ENCODE measurements around the gene MARVELD3.
"Not testable (repeated sequence)": the region's sequence is repeated elsewhere in the genome, so short reads cannot be mapped to it uniquely, and the experiment has no call there.

Gene MARVELD3

GRCh38 chr16:71626018-71626857, at the start of gene MARVELD3:
Gene MARVELD3, plus strand, starts transcription at chr16:71626184. Its CDS starts 46 bp downstream, at chr16:71626230.
- DNase-seq (ENCODE audit: low read depth, low spot score), result no peak

GRCh38 chr16:71576971-71577370, 49.0 kb upstream of the MARVELD3 start, which contains the start of gene TAT:
Gene TAT, minus strand, starts transcription at chr16:71577092. Its CDS starts 677 bp downstream, at chr16:71576415.
- no peak for DNase-seq (ENCODE audit: low read depth, low spot score)

GRCh38 chr16:71582553-71582848, 43.5 kb upstream of the MARVELD3 start:
- not testable (repeated sequence) for DNase-seq (ENCODE audit: low read depth, low spot score)

- no peak for DNase-seq (ENCODE audit: low read depth, low spot score)
These were observed 41.3 kb upstream of the MARVELD3 start for GRCh38 chr16:71584543-71585317.

- DNase-seq (ENCODE audit: low read depth, low spot score), result no peak
These were observed 40.7 kb upstream of the MARVELD3 start for GRCh38 chr16:71585318-71585703.

GRCh38 chr16:71589334-71589733, 36.6 kb upstream of the MARVELD3 start:
- not testable (repeated sequence) for DNase-seq (ENCODE audit: low read depth, low spot score)

GRCh38 chr16:71590071-71590470, 35.9 kb upstream of the MARVELD3 start:
- DNase-seq (ENCODE audit: low read depth, low spot score), result not testable (repeated sequence)

GRCh38 chr16:71590584-71590983, 35.4 kb upstream of the MARVELD3 start:
- DNase-seq (ENCODE audit: low read depth, low spot score), result no peak

- no peak for DNase-seq (ENCODE audit: low read depth, low spot score)
These were observed 34.1 kb upstream of the MARVELD3 start for GRCh38 chr16:71591917-71592316.

GRCh38 chr16:71593048-71593999, 32.7 kb upstream of the MARVELD3 start:
- no peak for DNase-seq (ENCODE audit: low read depth, low spot score)

- no peak for DNase-seq (ENCODE audit: low read depth, low spot score)
These were observed 31.9 kb upstream of the MARVELD3 start for GRCh38 chr16:71594000-71594646.

GRCh38 chr16:71595340-71595826, 30.6 kb upstream of the MARVELD3 start:
- DNase-seq (ENCODE audit: low read depth, low spot score), result not testable (repeated sequence)

- not testable (repeated sequence) for DNase-seq (ENCODE audit: low read depth, low spot score)
These were observed 27.6 kb upstream of the MARVELD3 start for GRCh38 chr16:71598426-71598825.

GRCh38 chr16:71600822-71601221, 25.2 kb upstream of the MARVELD3 start:
- DNase-seq (ENCODE audit: low read depth, low spot score), result no peak

- DNase-seq (ENCODE audit: low read depth, low spot score), result no peak
These were observed 16.9 kb upstream of the MARVELD3 start for GRCh38 chr16:71609066-71609465.

- no peak for DNase-seq (ENCODE audit: low read depth, low spot score)
These were observed 15.5 kb upstream of the MARVELD3 start for GRCh38 chr16:71610447-71610846.

- no peak for DNase-seq (ENCODE audit: low read depth, low spot score)
These were observed 14.8 kb upstream of the MARVELD3 start for GRCh38 chr16:71610936-71611871.

- not testable (repeated sequence) for DNase-seq (ENCODE audit: low read depth, low spot score)
These were observed 11.0 kb upstream of the MARVELD3 start for GRCh38 chr16:71614956-71615355.

GRCh38 chr16:71618429-71618828, 7.6 kb upstream of the MARVELD3 start:
- no peak for DNase-seq (ENCODE audit: low read depth, low spot score)

- DNase-seq (ENCODE audit: low read depth, low spot score), result no peak
These were observed 3.9 kb upstream of the MARVELD3 start for GRCh38 chr16:71622088-71622487.
